Stimulated activated CD4-positive, alpha-beta T cell treated with anti-CD3 and anti-CD28 coated beads, Interleukin-1b, Interleukin-23, amount 100 ng/mL, for 48 hours (primary cell): Measurements from ENCODE around the gene ACTL9.

ENCODE experiments used
- DNase-seq: peaks from one replicate; pipeline ENCODE4 v3.0.0-alpha.2; 2020

ACTL9 gene

DNA sequence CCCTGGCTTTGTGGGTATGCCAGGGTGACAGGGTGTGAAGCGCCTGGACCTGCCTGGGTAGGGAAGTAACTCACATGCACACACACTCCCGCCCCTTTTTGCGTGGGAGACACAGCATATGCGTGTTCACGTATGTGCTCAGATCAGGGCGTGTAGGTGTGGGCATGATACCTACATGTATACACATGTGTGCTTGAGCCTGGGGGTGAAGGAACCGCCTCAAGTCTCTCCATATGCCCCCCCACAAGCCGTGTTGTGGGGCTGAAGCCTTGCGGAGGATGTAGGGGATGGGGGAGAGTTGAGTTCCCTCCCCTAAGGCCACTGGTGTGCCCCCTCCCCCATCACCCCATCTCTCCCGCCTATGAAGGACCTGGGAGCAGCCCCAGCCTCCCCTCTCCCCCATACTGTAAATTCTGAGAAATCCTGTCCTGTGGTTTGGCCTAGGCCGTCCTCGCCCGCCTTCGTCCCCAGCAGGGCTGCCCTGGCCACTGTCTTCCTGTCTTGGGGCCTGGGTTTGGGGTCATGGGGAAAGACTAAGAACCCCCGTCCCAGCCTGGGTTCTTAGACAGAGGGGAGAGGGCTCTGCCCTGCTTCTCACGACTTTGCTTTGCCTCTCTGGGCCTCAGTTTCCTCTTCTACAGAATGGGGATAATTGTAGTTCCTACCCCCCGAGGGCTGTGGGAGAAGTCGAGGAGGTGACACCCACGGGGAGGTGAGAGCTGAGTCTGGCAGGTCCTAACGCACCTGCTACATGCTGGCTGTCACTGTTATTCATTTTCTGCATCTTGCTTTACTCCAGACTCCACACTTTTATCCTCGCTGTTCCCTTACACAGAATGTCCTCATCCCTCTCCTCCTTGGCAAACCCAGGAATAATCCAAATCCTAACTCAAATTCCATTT lies 14.3 kb downstream of the ACTL9 start:
- no peak for DNase-seq

DNA sequence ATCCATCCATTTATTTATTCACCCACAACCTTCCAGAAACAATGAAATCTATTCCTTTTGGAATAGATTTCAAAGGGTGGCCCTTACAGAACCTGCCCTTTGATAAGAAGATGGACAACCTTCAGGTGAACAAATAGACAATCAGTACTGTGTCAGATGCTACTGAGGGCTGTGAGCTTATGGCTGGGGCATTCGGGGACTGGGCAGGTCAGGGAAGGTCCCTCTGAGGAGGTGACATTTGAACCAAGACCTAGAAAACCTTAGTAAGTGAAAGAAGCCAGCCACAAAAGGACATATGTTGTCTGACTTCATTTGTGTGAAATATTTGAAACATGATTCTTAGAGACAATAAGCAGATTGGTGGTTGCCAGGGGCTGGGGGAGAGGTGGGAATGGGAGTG lies 15.7 kb downstream of the ACTL9 start:
- no peak for DNase-seq

DNA sequence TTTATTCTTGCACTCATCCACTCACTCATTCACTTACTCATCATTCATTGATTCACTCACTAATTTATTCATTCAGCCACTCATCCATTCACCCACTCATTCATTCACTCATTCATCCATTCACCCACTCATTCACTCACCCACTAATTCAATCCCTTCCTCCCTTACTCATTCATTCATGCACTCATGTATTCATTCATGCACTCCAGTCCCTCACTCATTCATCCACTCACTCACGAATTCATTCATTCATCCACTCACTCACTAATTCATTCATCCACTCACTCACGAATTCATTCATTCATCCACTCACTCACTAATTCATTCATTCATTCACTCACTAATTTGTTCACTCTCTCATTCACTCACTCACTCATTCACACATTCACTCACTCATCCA lies 16.1 kb downstream of the ACTL9 start:
- no peak for DNase-seq

DNA sequence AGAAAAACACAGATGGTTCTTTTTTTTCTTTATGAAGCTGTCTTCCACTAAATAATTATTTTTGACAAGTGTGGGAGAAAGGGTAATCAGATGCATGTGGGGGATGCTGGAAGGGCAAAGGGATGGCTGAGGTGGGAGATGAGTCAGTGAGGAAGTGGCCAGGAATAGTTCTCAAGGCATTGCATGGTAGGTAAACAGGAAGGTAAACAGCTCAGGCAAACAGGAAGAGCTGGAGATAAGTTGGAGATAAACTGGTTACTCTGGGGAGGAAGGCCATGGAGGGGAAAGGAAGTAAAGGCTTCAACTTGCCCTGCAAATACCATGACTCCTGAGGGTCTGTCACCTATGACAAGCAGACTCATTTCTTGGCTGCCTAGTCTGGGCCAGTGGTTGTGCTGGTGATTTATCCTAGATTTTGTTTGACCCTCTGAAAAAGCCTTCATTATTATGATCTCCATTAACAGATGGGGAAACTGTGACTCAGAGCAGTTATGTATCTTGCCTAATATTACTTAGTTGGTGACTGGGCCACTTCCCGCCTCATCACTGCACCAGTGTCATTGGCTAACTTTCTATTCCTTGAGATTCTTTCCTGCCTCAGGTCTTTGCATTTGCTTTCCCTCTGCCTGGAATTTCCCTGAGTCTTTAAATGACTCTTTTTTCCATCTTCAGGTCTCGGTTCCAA lies 17.1 kb downstream of the ACTL9 start:
- DNase-seq: no peak

DNA sequence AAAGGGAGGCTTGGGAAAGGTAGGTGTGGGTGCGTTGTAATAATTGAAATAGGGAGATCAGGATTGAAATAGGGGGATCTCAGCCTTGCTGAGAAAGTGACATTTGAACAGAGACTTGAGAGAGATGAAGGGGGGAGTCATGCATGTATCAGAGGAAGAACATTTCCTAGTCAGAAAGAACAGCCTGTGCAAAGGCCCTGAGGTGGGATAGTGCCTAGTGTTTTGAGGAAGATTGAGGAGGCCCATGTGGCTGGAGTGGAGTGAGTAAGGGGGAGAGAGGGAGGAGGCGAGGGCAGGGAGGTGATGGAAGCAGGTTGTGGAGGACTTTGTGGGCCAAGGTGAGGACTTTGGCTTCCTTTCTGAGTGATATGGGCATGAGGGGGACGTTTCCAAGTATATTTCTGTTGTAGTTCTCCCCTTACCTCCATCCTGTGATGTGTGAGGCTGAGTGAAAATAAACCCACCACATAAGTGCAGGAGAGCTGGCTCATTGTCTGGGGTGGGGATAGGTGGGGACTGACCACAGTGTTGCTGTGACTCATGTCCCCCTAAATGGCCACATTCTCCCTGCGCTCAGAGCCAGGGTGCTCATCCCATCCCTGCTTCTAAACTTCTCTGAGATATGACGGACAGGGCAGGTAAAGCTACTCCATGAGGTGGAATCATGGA lies 17.8 kb downstream of the ACTL9 start:
- no peak for DNase-seq

DNA sequence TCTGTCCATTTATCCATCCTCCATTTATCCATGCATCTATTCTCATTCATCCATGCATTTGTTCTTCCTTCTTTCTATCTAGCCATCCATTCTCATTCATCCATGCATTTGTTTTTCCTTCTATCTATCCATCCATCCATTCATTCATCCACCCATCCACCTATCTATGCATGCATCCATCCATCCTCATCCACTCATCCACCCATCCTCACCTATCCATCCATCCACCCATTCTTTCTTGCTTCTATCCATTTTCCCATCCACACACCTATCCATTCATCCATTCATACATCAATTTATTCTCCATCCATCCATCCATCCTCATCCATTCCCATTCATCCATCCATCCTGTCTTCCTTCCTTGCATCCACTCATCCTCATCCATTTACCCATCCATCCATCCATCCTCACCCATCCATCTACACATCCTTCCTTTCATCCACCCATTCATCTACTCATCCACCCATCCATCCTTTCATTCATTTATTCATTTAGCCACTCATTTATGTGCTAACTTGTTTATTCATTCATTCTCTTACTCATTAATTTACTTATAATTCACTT lies 20.3 kb downstream of the ACTL9 start:
- DNase-seq: no peak

DNA sequence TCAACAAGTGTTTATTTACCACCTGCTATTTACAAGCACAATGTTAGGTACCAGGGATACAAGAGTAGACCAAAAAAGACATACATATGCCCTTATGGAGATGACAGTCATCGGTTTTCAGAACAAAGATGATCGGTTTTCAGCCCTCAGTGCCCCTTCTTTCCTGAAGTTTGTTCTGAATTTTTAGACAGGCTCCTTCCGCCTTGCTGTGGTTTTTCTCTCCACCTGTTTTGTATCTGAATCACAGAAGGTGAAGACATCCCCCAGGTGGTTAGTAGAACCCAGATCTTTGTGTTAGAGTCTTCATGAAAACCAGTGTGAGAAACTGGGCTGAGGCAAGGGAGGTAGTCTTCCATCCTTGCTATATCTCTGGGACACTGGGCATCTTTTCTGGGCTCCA lies 23.5 kb downstream of the ACTL9 start:
- no peak for DNase-seq

DNA sequence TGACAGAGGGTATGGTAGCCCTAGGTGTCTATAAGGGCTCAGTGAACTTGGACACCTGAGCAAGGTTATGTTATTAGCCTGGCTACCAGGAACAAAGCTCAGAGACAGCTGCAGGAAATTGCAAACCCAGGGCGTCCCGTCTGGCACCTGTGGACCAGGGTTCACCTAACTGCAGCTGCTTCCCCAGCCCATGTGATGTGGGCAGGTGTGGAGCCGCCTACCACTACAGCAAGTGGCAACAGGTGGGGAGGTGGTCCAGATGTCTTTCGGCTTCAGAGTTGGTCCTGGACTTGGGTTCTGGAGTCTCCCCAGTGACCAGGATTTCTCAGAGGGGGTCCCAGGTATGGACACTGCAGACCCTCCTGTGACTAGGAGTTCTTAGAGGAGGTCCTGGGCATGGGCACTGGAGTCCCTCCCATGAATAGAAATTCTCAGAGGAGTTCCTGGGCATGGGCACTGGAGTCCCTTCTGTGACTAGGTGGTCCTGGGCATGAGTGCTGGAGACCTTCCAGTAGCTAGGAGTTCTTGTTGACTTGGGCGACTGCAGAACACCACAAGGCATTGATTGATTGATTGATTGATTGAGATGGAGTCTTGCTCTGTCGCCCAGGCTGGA lies 25.2 kb downstream of the ACTL9 start:
- DNase-seq: no peak

DNA sequence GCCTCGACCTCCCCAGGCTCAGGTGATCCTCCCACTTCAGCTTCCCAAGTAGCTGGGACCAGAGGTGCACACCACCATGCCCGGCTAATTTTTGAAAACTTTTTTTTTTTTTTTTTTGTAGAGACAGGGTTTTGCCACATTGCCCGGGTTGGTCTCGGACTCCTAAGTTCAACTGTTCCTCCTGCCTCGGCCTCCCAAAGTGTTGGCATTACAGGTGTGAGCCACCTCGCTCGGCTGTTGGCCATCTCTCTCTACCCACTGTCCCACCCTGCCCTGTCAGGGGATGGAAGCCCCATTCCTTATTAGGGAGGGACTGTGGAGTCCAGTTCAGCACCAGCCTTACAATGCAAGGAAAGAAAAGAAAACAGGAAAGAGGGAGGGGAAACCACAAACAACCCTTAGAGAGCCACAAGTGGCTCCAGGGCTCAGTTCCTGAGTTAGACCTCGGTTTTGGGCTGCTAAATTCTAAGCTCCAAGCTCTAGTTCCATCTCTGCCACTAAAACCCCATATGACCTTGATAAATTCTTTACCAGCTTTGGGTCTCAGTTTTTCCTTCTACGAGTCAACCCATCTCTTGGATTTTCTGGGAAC lies 31.7 kb downstream of the ACTL9 start:
- no peak for DNase-seq

DNA sequence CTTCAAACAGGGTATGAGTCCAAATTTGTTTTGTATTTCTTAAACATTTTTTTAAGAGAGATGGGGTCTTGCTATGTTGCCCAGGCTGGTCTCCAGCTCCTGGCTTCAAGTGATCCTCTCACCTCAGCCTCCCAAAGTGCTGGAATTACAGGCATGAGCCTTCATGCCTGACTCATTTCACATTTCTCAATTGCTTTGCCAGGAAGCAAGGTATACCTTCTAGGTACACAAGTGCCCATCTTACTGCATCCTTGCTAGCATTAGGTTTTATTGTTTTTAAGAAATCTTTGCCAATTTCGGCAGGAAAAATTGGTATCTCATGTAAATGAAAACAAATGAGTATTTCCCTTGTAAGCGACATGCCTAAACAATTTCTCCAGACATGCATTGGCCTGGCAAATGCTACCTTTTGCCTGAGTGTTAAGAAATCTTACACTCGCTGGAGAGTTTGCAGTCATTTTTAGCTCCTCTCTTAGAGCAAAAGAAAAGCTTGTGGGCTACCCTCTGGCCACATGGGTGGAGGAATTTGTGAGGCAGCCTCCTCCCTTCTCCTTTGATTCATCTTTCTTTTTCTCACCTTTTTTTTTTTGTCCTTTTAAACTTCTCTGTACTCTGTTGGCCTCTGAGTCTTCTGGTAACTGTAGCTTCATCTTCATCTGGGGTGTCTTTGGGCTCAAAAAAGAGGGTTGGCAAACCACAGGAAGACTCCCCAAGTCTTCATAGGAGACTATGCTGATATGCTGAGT lies 33.0 kb downstream of the ACTL9 start:
- no peak for DNase-seq

DNA sequence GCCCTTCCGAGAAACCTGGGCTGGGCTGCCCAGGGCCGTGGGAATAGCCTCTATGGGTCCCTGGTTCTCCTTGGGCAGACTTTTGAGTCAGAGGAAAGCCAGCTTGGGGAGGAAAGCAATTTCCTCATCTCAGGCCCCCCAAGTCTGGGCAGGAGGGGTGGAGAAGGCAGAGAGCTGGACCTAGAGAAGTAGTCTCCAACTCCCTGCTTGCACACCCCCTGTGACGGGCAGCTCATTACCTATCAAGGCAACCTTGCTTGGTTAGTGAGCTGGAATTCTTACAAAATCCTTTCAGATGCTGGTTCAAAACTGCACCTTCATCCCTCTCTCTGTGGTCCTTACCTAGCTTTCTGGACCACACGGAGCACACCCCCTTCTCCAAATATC lies 33.9 kb downstream of the ACTL9 start:
- DNase-seq: no peak

DNA sequence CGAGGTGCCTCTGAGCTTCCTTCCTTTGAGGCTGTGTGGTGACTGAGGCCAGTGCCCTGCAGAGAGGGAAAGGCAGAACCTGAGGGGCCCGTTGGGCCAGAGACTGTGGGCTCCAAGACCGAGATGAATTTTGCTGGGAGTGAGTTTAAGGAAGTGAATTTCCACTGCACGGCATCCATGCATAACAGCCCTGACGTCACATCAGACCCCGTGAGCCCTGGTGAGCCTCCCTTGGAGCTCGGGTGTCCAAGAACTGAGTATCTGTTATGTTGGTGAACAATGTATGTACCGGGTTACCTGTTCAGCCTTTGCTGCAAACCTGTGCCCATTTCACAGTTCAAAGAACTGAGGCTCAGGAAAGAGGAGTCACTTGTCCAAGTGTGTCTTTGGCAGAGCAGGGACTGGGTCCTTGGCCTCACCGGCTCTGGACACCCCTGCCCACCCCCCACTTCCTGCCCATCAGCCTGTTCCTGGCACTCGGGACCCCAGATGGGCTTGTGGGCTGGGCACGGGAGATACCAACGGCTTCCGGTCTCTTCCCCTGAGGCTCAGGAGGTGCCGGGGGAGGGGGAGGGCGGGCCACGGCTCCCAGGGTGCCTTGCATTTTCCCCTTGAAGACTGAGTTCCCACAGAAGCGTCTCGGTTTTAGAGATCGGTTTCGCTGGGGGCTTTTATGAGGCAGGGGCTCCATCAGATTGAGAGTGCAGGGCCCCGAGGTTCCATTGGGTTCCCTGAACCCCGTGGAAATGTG lies 34.5 kb downstream of the ACTL9 start:
- peak; percentile 24 for DNase-seq

DNA sequence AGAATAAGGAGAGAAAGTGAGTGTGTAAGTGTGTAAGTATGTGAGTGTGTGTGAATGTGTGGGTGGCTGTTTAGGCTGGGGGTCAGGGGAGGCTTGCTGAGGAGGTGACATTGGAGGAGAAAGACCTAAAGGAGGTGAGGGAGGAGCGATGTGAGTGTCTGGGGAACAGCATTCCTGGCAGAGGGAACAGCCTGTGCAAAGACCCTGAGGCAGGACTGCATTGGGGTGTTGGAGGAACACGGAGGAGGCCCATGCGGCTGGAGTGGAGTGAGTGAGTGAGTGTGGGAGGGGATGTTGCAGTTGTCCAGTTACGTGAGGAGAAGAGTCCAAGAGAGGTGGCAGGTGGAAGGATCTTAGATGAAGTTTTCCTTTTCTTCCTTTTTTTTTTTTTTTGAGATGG lies 36.3 kb downstream of the ACTL9 start:
- no peak for DNase-seq

DNA sequence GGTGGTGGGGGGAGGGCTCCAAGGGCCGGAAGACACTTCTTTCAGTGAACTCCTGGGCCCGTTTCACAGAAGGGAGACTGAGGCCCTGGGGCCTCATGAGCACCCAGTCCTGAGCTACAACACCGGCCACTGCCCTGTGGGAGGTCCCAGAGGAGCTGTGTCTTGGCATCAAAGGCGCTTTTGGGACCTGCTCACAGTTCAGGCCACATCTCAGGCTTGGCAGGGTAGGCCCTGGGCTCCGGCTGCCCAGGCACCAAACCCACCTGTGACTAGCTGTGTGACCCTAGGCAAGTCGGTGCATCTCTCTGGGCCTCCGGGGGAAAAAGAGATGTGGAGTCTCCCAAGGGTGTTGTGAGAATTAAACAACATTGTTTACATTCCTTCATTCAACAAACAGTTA lies 38.7 kb downstream of the ACTL9 start:
- no peak for DNase-seq

DNA sequence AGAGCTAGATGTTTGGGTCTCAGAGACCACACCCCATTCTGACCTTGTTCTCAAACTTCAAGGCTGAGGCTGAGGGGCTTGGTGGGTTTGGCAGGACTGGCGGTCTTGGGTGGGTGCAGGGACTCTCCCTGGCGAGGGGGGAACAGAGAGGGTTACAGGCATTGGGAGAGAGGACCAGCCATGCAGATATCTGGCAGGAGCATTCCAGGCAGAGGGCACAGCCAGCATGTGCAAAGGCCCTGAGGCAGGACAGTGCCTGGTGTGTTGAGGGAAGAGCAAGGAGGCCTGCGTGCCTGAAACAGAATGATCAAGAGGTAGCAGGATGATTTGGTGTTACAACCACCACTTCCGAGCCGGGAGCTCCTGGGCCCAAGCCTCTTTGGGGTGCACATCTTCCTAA lies 40.7 kb downstream of the ACTL9 start:
- DNase-seq: no peak

DNA sequence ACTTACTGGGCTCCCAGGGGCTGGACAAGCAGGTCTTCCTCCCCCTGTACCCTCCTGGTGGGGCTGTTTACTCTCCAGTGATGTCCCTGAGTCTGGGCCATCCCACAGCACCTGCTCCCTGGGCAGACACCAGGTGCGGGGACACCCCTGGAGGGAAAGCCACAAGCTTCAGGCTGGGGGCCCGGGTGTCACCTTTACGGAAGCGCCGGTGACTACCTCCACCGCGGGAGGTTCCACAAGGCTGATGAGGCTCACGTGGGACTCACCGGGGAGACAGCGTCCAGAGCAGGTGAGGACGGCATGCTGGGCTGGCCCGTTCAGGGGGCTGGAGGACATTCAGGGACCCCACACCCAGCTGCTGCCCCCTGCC lies 43.3 kb downstream of the ACTL9 start:
- DNase-seq: peak; percentile 32

DNA sequence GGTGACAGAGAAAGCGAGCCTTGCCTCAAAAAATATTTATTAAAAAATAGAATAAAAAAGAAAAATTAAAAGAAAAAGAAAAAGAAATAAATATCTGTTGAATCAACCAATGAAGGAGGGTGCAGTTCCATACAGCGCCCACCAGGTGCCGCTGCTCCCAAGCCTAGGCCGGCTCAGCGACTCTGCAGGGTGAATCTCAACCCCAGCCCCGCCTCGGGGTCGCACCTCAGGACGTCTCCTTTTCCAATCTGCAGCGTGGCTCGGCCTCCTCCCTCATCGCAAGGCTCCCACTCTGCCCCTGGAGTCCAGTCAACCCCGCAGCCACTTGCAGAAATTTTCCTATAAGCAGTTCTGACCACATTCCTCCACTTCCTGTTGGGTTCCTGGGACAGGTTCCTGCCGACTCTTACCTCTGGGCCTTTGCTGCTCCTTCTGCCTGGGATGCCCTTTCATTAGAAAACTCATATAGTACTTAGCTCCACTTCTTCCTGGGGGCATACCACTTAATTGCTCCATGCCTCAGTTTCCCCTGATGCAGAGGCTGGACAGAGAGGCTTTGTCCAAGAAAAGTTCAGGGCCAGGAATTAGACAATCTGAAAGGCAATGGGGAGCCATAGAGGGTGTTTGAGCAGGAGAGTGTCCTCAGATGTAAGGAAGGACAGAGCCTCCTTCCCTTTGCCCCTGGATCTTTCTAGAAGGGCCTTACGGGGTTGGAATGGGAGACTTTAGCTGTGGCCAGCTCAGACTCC lies 43.8 kb downstream of the ACTL9 start:
- peak; percentile 57 for DNase-seq

DNA sequence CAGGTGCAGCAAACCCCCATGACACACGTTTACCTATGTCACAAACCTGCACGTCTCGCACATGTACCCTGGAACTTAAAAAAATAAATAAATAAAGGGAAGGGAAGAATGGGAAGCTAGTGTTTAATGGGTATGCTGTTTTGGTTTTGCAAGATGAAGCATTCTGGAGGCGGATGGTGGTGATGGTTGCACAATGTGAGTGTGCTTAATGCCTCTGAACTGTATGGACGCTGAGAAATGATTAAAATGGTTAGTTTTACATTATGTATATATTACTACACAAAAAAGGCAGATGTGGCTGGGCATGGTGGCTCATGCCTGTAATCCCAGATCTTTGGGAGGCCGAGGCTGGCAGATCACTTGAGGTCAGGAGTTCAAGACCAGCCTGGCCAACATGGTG lies 50.4 kb downstream of the ACTL9 start:
- no peak for DNase-seq
